IMR-90 (cell line): ENCODE measurements around the gene BUD23. TPM values are rescaled to one million over a fixed set of nuclear protein-coding genes. Genes with fewer than 3 reads are reported as not detected.

Experiments
- ATAC-seq: fragments of 200-7000 bp; cut with Tn5 transposase; 2 replicates; pipeline ENCODE4 v1.9.1; 2020; ENCODE audit warnings: low read depth, mild to moderate bottlenecking, moderate library complexity
- BruUV-seq: library from RNA; stranded (reverse); fragments of 400-500 nt; replicated peaks from 2 replicates; lab custom pipeline; 2021; lab: Mats Ljungman, UMichigan
- CTCF ChIA-PET: fragments of 300-600 bp; formaldehyde crosslinking; extraction: SDS; loops from one replicate; lab custom pipeline; 2021; ENCODE audit warnings: antibody characterized with exemption; lab: Yijun Ruan, JAX
- POLR2A ChIA-PET: fragments of 300-600 bp; sonication (Branson Sonifier 250); formaldehyde crosslinking; loops from one replicate; lab custom pipeline; 2022; ENCODE audit warnings: antibody characterized with exemption; ENCODE audit not compliant: unreplicated experiment; lab: Charles Lee
- DNase-seq: peaks from one replicate; pipeline ENCODE4 v3.0.0; 2013
- H2AFZ ChIP-seq: replicated peaks from 2 replicates; pipeline ENCODE3; 2013; ENCODE audit warnings: low read length, mild to moderate bottlenecking; ENCODE audit not compliant: poor library complexity
- H2AK5ac ChIP-seq: 2 replicates; pipeline ENCODE4 v1.6.1; 2013; ENCODE audit warnings: low read depth, low read length, inconsistent platforms
- H2AK9ac ChIP-seq: replicated peaks from 2 replicates; pipeline ENCODE3; 2013; ENCODE audit warnings: mild to moderate bottlenecking, low read depth, low read length, moderate library complexity; ENCODE audit not compliant: poor library complexity
- H2BK120ac ChIP-seq: 2 replicates; pipeline ENCODE4 v1.6.1; 2013; ENCODE audit warnings: low read depth, low read length, inconsistent platforms
- H2BK15ac ChIP-seq: 3 replicates; pipeline ENCODE4 v1.6.1; 2013; ENCODE audit warnings: low read depth, low read length, inconsistent platforms
- H2BK20ac ChIP-seq: 2 replicates; pipeline ENCODE4 v1.6.1; 2013; ENCODE audit warnings: low read depth, mild to moderate bottlenecking, inconsistent platforms, low read length, moderate library complexity
- H2BK5ac ChIP-seq: 2 replicates; pipeline ENCODE4 v1.6.1; 2013; ENCODE audit warnings: mild to moderate bottlenecking, low read depth, low read length, inconsistent platforms; ENCODE audit not compliant: poor library complexity, severe bottlenecking
- H3K14ac ChIP-seq: replicated peaks from 2 replicates; pipeline ENCODE4 v1.6.1; 2013; ENCODE audit warnings: low read depth, low read length, inconsistent platforms
- H3K18ac ChIP-seq: 2 replicates; pipeline ENCODE4 v1.6.1; 2013; ENCODE audit warnings: low read depth, low read length, control low read depth
- H3K23ac ChIP-seq: 2 replicates; pipeline ENCODE4 v1.6.1; 2013; ENCODE audit warnings: low read depth, low read length, inconsistent platforms
- H3K27ac ChIP-seq: 2 replicates; pipeline ENCODE4 v1.5.1; 2013; ENCODE audit warnings: mild to moderate bottlenecking, control low read depth, low read length; ENCODE audit not compliant: insufficient read depth
- H3K27me3 ChIP-seq: 2 replicates; pipeline ENCODE4 v1.6.1; 2013; ENCODE audit warnings: low read length; ENCODE audit not compliant: control insufficient read depth, insufficient read depth
- H3K36me3 ChIP-seq: 2 replicates; pipeline ENCODE4 v1.6.1; 2013; ENCODE audit warnings: low read length, mixed read lengths; ENCODE audit not compliant: control insufficient read depth, insufficient read depth
- H3K4ac ChIP-seq: 2 replicates; pipeline ENCODE4 v1.6.1; 2013; ENCODE audit warnings: low read depth, low read length, inconsistent platforms
- H3K4me1 ChIP-seq: 2 replicates; pipeline ENCODE4 v1.6.1; 2013; ENCODE audit warnings: low read length, mixed read lengths; ENCODE audit not compliant: control insufficient read depth, insufficient read depth
- H3K4me2 ChIP-seq: 2 replicates; pipeline ENCODE4 v1.6.1; 2013; ENCODE audit warnings: low read depth, mild to moderate bottlenecking, control low read depth, low read length, moderate library complexity
- H3K4me3 ChIP-seq: 2 replicates; pipeline ENCODE4 v1.5.1; 2013; ENCODE audit warnings: low read depth, mild to moderate bottlenecking, control low read depth, low read length, moderate library complexity; ENCODE audit not compliant: insufficient read depth
- H3K56ac ChIP-seq: 2 replicates; pipeline ENCODE4 v1.6.1; 2013; ENCODE audit warnings: low read length, inconsistent platforms; ENCODE audit not compliant: insufficient read depth; ENCODE audit errors: extremely low read depth
- H3K79me1 ChIP-seq, 2 experiments: 2 replicates each; pipeline ENCODE4 v1.6.1; 2013; ENCODE audit warnings: low read length in 2 of 2, inconsistent platforms in 1 of 2, low read depth in 1 of 2
- H3K9ac ChIP-seq: 2 replicates; pipeline ENCODE4 v1.6.1; 2013; ENCODE audit warnings: low read depth, low read length, control low read depth
- H3K9me1 ChIP-seq: 2 replicates; pipeline ENCODE4 v1.6.1; 2013; ENCODE audit warnings: low read length, inconsistent platforms; ENCODE audit not compliant: insufficient read depth
- H3K9me3 ChIP-seq: 2 replicates; pipeline ENCODE4 v1.6.1; 2013; ENCODE audit warnings: low read length; ENCODE audit not compliant: control insufficient read depth, insufficient read depth
- H4K20me1 ChIP-seq: 2 replicates; pipeline ENCODE4 v1.6.1; 2013; ENCODE audit warnings: low read length, inconsistent platforms; ENCODE audit not compliant: insufficient read depth
- H4K5ac ChIP-seq: 2 replicates; pipeline ENCODE4 v1.6.1; 2013; ENCODE audit warnings: mild to moderate bottlenecking, low read depth, low read length, control low read depth
- H4K8ac ChIP-seq, 2 experiments: 2 replicates each; pipeline ENCODE4 v1.6.1; 2013; ENCODE audit warnings: low read depth in 2 of 2, low read length in 2 of 2, control low read depth in 1 of 2, inconsistent platforms in 1 of 2
- H4K91ac ChIP-seq: 2 replicates; pipeline ENCODE4 v1.6.1; 2013; ENCODE audit warnings: low read depth, low read length, inconsistent platforms; ENCODE audit not compliant: insufficient read depth
- CEBPB ChIP-seq: IDR thresholded peaks from 2 replicates; pipeline ENCODE4 v1.6.1; 2012; ENCODE audit warnings: low read depth, low read length, improper control_type of control experiment
- CHD1 ChIP-seq: IDR thresholded peaks from 2 replicates; pipeline ENCODE4 v1.6.1; 2012; ENCODE audit warnings: low read depth, low read length, improper control_type of control experiment
- CTCF ChIP-seq: conservative IDR thresholded peaks from 2 replicates; pipeline ENCODE4 v1.5.1; 2012; ENCODE audit warnings: mild to moderate bottlenecking, low read depth, low read length, improper control_type of control experiment
- ELK1 ChIP-seq: fragments of 150-350 bp; IDR thresholded peaks from 2 replicates; pipeline ENCODE4 v1.6.1; 2016; ENCODE audit warnings: low read depth, mild to moderate bottlenecking, low read length, moderate library complexity, borderline replicate concordance
- MXI1 ChIP-seq: IDR thresholded peaks from 2 replicates; pipeline ENCODE4 v1.6.1; 2012; ENCODE audit warnings: low read depth, mild to moderate bottlenecking, low read length, moderate library complexity, borderline replicate concordance
- POLR2A ChIP-seq: IDR thresholded peaks from 2 replicates; pipeline ENCODE4 v1.6.1; 2012; ENCODE audit warnings: mild to moderate bottlenecking, low read depth, low read length
- SMC3 ChIP-seq: fragments of 150-350 bp; IDR thresholded peaks from 2 replicates; pipeline ENCODE4 v1.6.1; 2016; ENCODE audit warnings: low read depth, mild to moderate bottlenecking, antibody characterized with exemption, low read length, moderate library complexity
- WGBS, 2 experiments: methylation state at CpG; one replicate each; pipeline versions ENCODE4 v1.1.5 to v1.1.7; 2013; ENCODE audit warnings: missing lambda C conversion rate in 2 of 2; ENCODE audit not compliant: insufficient read length in 1 of 2; ENCODE audit errors: extremely low coverage in 2 of 2; 5-methylcytosine and 5-hydroxymethylcytosine counted together
- dilution Hi-C: fragments of 300-500 bp; cut with HindIII; formaldehyde crosslinking; loops from one replicate; pipeline ENCODE4 v1.14.3; 2018; ENCODE audit warnings: low sequenced_read_pairs; ENCODE audit not compliant: unreplicated experiment
- in situ Hi-C: fragments of 300-500 bp; cut with MboI; formaldehyde crosslinking; loops from 3 replicates; pipeline ENCODE4 v1.14.3; 2019; ENCODE audit warnings: low sequenced_read_pairs, inconsistent platforms, mixed read lengths
- intact Hi-C: fragments of 100-400 bp; cut with micrococcal nuclease; formaldehyde crosslinking; loops from 2 replicates; pipeline ENCODE4 v1.10.0; 2022
- polyA plus RNA-seq, 3 experiments: library from polyadenylated mRNA; depleted of rRNA; stranded (reverse); fragments of >200 nt; gene quantifications; 2 replicates each; pipeline ENCODE4 v1.2.3, GENCODE V29; 2012; ENCODE audit warnings: low replicate concordance in 1 of 3
- total RNA-seq: library from RNA; depleted of rRNA; stranded (reverse); fragments of >200 nt; gene quantifications from 2 replicates; pipeline ENCODE4 v1.2.3, GENCODE V29; 2012

BUD23 gene
- total and polyA plus RNA-seq, 2 of the 4 experiments (the other 2 are of a cell fraction) = 35.7 to 65.2 TPM

- Histone ChIP-seq H3K56ac (no peak overlapping the region), H2AFZ (no peak overlapping the region), H3K4me3 (no peak overlapping the region), H4K8ac (no peak overlapping the region), H2AK9ac (no peak overlapping the region), H2BK5ac (no peak overlapping the region), H3K4me2 (peak overlapping the region; percentile 36), H3K27me3 (no peaks in the 10 kb centered on the region), H2AK5ac (no peak overlapping the region), H3K23ac (no peak overlapping the region), H2BK120ac (no peak overlapping the region), H2BK20ac (no peak overlapping the region), H3K4me1 (peaks cover 13% of the 10 kb centered on the region), H3K9ac (no peak overlapping the region), H3K9me3 (no peaks in the 10 kb centered on the region), H3K9me1 (peaks cover 7% of the 10 kb centered on the region; the same call in 1 of the 2 replicates), H3K36me3 (peaks cover 9% of the 10 kb centered on the region), H3K18ac (no peak overlapping the region), H4K20me1 (peaks cover 16% of the 10 kb centered on the region; the same call in 1 of the 2 replicates), H3K4ac (no peak overlapping the region), H4K91ac (no peak overlapping the region), H3K14ac (no peak overlapping the region), H2BK15ac (no peak overlapping the region), H4K5ac (no peak overlapping the region), H3K27ac (no peak overlapping the region), H3K79me1 (peaks cover 49 to 72% of the 10 kb centered on the region in 2 experiments)
- TF ChIP-seq MXI1 = no peak
- no peak for TF ChIP-seq CHD1
- no peak for TF ChIP-seq ELK1
- TF ChIP-seq CTCF = no peak
- no peak for TF ChIP-seq SMC3
- TF ChIP-seq CEBPB = no peak
- no peak for TF ChIP-seq POLR2A
- POLR2A ChIA-PET = interaction anchor here (0.6 kb wide), 2 partner anchors 12 to 45 kb away, joined by 3 to 13 read pairs; no protein-coding TSS in a partner anchor
- DNase-seq (peak; percentile 60), ATAC-seq (no peak)
- BruUV-seq = no TSS peak
- dilution Hi-C loops (no loop called here), intact Hi-C loops (loop anchor here (5.0 kb wide), 1 partner anchor 36 kb away; the partner anchor contains the start of gene STX1A), in situ Hi-C loops (no loop called here)
- 83% methylated on average over 4 of the region's 8 CpGs; no CpG with 5 or more reads in 1 of the 2 experiments for WGBS, 2 experiments
- CTCF ChIA-PET = no interaction called here
Observed at GRCh38 chr7:73681031-73681430, 2.4 kb upstream of the BUD23 start.
